Measurements from ENCODE around the gene RBPJL. TPM values are rescaled to one million over a fixed set of nuclear protein-coding genes. Genes with fewer than 3 reads are reported as not detected.

RBPJL gene
- total RNA-seq, 1 experiment from 2014 or later = not detected

DNA sequence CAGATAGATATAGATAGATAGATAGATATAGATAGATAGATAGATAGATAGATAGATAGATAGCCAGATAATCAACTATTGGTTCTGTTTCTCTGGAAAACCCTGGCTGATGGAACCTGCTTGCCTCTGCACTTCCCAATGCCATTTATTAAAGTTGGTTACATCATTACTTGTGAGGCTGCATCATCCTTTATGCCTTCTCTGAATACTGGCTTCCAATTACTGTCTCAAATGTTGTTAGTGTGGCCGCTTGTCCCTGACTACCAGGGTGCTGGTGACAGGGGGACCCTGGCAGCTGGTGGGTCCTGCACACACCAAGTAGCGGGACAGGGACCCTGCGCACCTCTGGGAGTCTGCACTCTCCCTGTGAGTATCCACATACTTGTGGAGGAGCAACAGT, 48.4 kb upstream of the RBPJL start:
- no TSS peak for BruUV-seq (replicated peaks)
- Histone ChIP-seq H3K36me3 (ENCODE audit: insufficient read depth, low read length, poor library complexity, severe bottlenecking) (no peaks in the 10 kb centered on the region), H3K4me1 (ENCODE audit: insufficient read depth, low read length, poor library complexity, severe bottlenecking) (no peaks in the 10 kb centered on the region), H3K27ac (ENCODE audit: low read depth, low read length, poor library complexity, severe bottlenecking) (no peak overlapping the region), H3K4me3 (ENCODE audit: low read depth, low read length, poor library complexity, severe bottlenecking) (no peak overlapping the region), H3K9me3 (ENCODE audit: low read depth, low read length, poor library complexity, severe bottlenecking) (no peaks in the 10 kb centered on the region), H3K27me3 (replicated peaks; ENCODE audit: insufficient read depth, low read depth, low read length, poor library complexity) (peaks cover 34% of the 10 kb centered on the region)
- TF ChIP-seq EZH2 (IDR thresholded peaks at IDR 0.05; ENCODE audit: borderline replicate concordance, low read depth, low read length, poor library complexity, severe bottlenecking) = no peak
- TF ChIP-seq, protein P1, sequence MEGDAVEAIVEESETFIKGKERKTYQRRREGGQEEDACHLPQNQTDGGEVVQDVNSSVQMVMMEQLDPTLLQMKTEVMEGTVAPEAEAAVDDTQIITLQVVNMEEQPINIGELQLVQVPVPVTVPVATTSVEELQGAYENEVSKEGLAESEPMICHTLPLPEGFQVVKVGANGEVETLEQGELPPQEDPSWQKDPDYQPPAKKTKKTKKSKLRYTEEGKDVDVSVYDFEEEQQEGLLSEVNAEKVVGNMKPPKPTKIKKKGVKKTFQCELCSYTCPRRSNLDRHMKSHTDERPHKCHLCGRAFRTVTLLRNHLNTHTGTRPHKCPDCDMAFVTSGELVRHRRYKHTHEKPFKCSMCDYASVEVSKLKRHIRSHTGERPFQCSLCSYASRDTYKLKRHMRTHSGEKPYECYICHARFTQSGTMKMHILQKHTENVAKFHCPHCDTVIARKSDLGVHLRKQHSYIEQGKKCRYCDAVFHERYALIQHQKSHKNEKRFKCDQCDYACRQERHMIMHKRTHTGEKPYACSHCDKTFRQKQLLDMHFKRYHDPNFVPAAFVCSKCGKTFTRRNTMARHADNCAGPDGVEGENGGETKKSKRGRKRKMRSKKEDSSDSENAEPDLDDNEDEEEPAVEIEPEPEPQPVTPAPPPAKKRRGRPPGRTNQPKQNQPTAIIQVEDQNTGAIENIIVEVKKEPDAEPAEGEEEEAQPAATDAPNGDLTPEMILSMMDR (conservative IDR thresholded peaks at IDR 0.05; ENCODE audit: low read depth, low read length) = no peak
- intact Hi-C loops (cut with micrococcal nuclease; ENCODE audit: unreplicated experiment) = no loop called here
- DNase-seq (ENCODE audit: low spot score) = no peak
- POLR2A ChIA-PET (ENCODE audit: low non-redundant PET) = no interaction called here
- CTCF ChIA-PET = interaction anchor here (0.9 kb wide), 1 partner anchor 214 kb away, joined by 3 read pairs; no protein-coding TSS in a partner anchor

DNA sequence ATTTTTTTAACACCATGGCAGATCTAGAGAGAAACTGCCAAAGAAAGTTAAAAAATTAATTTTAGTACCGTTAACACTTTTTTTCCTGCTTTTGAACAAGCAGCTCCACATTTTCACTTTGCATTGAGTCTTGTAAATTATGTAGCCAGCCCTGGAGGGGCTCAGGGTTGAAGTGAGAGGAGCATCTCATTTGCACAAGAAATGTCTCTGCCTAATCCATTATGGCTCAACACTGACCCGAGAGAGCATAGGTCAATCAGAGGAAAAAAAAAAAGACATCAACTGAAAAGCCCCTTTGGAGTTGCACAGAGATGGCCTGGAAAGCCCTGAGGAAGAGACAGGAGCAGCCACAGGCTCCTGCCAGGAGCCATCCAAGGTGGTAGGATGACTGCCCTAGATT, 48.0 kb upstream of the RBPJL start:
- no peak for TF ChIP-seq EZH2 (IDR thresholded peaks at IDR 0.05; ENCODE audit: borderline replicate concordance, low read depth, low read length, poor library complexity, severe bottlenecking)
- TF ChIP-seq, protein P1 (conservative IDR thresholded peaks at IDR 0.05; ENCODE audit: low read depth, low read length) = no peak
- ChIA-PET POLR2A (ENCODE audit: low non-redundant PET) (no interaction called here), CTCF (interaction anchor here (0.9 kb wide), 1 partner anchor 215 kb away, joined by 3 read pairs; no protein-coding TSS in a partner anchor)
- H3K4me1 ChIP-seq (ENCODE audit: insufficient read depth, low read length, poor library complexity, severe bottlenecking) = no peaks in the 10 kb centered on the region
- H3K9me3 ChIP-seq (ENCODE audit: low read depth, low read length, poor library complexity, severe bottlenecking) = no peaks in the 10 kb centered on the region
- peaks cover 34% of the 10 kb centered on the region for H3K27me3 ChIP-seq (replicated peaks; ENCODE audit: insufficient read depth, low read depth, low read length, poor library complexity)
- no peak overlapping the region for H3K27ac ChIP-seq (ENCODE audit: low read depth, low read length, poor library complexity, severe bottlenecking)
- no peak overlapping the region for H3K4me3 ChIP-seq (ENCODE audit: low read depth, low read length, poor library complexity, severe bottlenecking)
- intact Hi-C loops (cut with micrococcal nuclease; ENCODE audit: unreplicated experiment) = no loop called here
- DNase-seq (ENCODE audit: low spot score) = no peak
- no TSS peak for BruUV-seq (replicated peaks)
- H3K36me3 ChIP-seq (ENCODE audit: insufficient read depth, low read length, poor library complexity, severe bottlenecking) = no peaks in the 10 kb centered on the region

DNA sequence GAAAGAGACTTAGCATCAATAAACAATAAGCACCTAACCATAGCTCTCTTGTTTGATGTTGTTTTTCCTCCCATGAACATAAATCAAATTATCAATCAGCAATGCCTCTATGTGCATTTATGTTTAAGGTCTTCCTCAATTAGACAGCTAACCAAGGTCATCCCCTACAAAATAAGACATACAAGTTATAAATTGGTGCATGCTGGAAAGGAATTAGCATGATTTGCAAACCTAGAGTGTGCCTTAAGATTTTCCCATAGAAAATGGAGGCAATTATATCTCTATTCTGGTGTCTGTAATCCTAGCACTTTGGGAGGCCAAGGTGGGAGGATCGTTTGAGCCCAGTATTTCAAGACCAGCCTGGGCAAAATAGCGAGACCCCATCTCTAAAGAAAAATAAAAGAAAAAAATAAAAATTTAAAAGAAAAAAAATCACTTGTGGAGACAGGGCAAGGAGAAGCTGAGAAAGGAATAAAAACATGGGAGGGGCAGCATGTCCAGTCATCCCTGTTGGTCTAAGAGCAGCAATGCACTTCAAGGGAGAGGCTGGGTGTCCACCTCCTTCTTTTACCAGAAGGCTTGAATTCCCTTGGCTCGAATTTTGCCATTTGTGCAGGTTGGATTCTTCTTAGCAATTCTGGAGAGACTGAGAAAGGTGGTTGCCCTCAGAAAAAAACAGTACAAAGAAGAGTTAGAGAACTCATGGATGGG, 42.9 kb upstream of the RBPJL start:
- no peak for TF ChIP-seq EZH2 (IDR thresholded peaks at IDR 0.05; ENCODE audit: borderline replicate concordance, low read depth, low read length, poor library complexity, severe bottlenecking)
- TF ChIP-seq, protein P1 (conservative IDR thresholded peaks at IDR 0.05; ENCODE audit: low read depth, low read length) = no peak
- Histone ChIP-seq H3K9me3 (ENCODE audit: low read depth, low read length, poor library complexity, severe bottlenecking) (no peaks in the 10 kb centered on the region), H3K36me3 (ENCODE audit: insufficient read depth, low read length, poor library complexity, severe bottlenecking) (no peaks in the 10 kb centered on the region), H3K27ac (ENCODE audit: low read depth, low read length, poor library complexity, severe bottlenecking) (no peak overlapping the region), H3K4me1 (ENCODE audit: insufficient read depth, low read length, poor library complexity, severe bottlenecking) (no peaks in the 10 kb centered on the region), H3K27me3 (replicated peaks; ENCODE audit: insufficient read depth, low read depth, low read length, poor library complexity) (peaks cover 42% of the 10 kb centered on the region), H3K4me3 (ENCODE audit: low read depth, low read length, poor library complexity, severe bottlenecking) (no peak overlapping the region)
- POLR2A ChIA-PET (ENCODE audit: low non-redundant PET) = no interaction called here
- DNase-seq (ENCODE audit: low spot score) = no peak
- intact Hi-C loops (cut with micrococcal nuclease; ENCODE audit: unreplicated experiment) = no loop called here
- CTCF ChIA-PET = no interaction called here
- no TSS peak for BruUV-seq (replicated peaks)

Measured in A673 (cell line).